Hepatocyte (in vitro differentiated cells): ENCODE measurements around the gene RFTN1. TPM values are rescaled to one million over a fixed set of nuclear protein-coding genes. Genes with fewer than 3 reads are reported as not detected.

Experiments used
- DNase-seq: peaks from one replicate; pipeline ENCODE4 v3.0.0-alpha.2; 2016; ENCODE audit warnings: low spot score
- H2AFZ ChIP-seq: fragments of 200-600 bp; sonication (generic); 2 replicates; pipeline ENCODE4 v1.6.0; 2016; ENCODE audit warnings: antibody characterized with exemption, mild to moderate bottlenecking
- H3K27ac ChIP-seq: fragments of 200-600 bp; sonication (generic); 2 replicates; pipeline ENCODE4 v1.5.1; 2016; ENCODE audit warnings: mild to moderate bottlenecking
- H3K27me3 ChIP-seq: fragments of 200-600 bp; sonication (generic); 2 replicates; pipeline ENCODE4 v1.6.1; 2016
- H3K36me3 ChIP-seq: fragments of 200-600 bp; sonication (generic); replicated peaks from 2 replicates; pipeline ENCODE4 v1.5.1; 2016; ENCODE audit warnings: low read depth; ENCODE audit not compliant: insufficient read depth
- H3K4me1 ChIP-seq: fragments of 200-600 bp; sonication (generic); 2 replicates; pipeline ENCODE4 v1.5.1; 2016; ENCODE audit warnings: mild to moderate bottlenecking, moderate library complexity; ENCODE audit not compliant: insufficient read depth
- H3K4me2 ChIP-seq: fragments of 200-600 bp; sonication (generic); 2 replicates; pipeline ENCODE4 v1.6.0; 2016
- H3K4me3 ChIP-seq: fragments of 200-600 bp; sonication (generic); 2 replicates; pipeline ENCODE4 v1.5.1; 2016; ENCODE audit warnings: mild to moderate bottlenecking
- H3K79me2 ChIP-seq: fragments of 200-600 bp; sonication (generic); 2 replicates; pipeline ENCODE4 v1.6.0; 2017; ENCODE audit warnings: mild to moderate bottlenecking
- H3K9me2 ChIP-seq: fragments of 200-600 bp; sonication (generic); replicated peaks from 2 replicates; pipeline ENCODE4 v1.6.0; 2017; ENCODE audit warnings: mild to moderate bottlenecking; ENCODE audit not compliant: insufficient read depth
- H3K9me3 ChIP-seq: fragments of 200-600 bp; sonication (generic); 2 replicates; pipeline ENCODE4 v1.5.1; 2016; ENCODE audit warnings: low read depth, mild to moderate bottlenecking
- H4K20me1 ChIP-seq: fragments of 200-600 bp; sonication (generic); 2 replicates; pipeline ENCODE4 v1.6.0; 2016; ENCODE audit warnings: mild to moderate bottlenecking; ENCODE audit not compliant: insufficient read depth, poor library complexity, severe bottlenecking
- EZH2 ChIP-seq: fragments of 200-600 bp; sonication (generic); IDR thresholded peaks from 2 replicates; pipeline ENCODE4 v1.6.1; 2016; ENCODE audit warnings: antibody characterized with exemption, mild to moderate bottlenecking, borderline replicate concordance
- EZH2phosphoT487 ChIP-seq: fragments of 200-600 bp; sonication (generic); IDR thresholded peaks from one replicate; pipeline ENCODE4 v1.6.1; 2018; ENCODE audit warnings: antibody characterized with exemption, mild to moderate bottlenecking, low read depth, moderate library complexity; ENCODE audit not compliant: unreplicated experiment, severe bottlenecking
- WGBS: methylation state at CpG from one replicate; pipeline ENCODE4 v1.1.6; 2016; ENCODE audit warnings: low lambda C conversion rate; ENCODE audit errors: missing lambda C conversion rate; 5-methylcytosine and 5-hydroxymethylcytosine counted together
- polyA plus RNA-seq: library from polyadenylated mRNA; unstranded; fragments of >200 nt; fragmentation: Nextera tagmentation; extraction: Ambion mirVana; gene quantifications from 2 replicates; pipeline ENCODE4 v1.2.1, GENCODE V29; 2016
- total RNA-seq: library from RNA; depleted of rRNA; stranded (reverse); fragments of >200 nt; gene quantifications from 2 replicates; pipeline ENCODE4 v1.2.3, GENCODE V29; 2014
- TF ChIP-seq, protein P1 (sequence below): fragments of 200-600 bp; sonication (generic); IDR thresholded peaks from 2 replicates; pipeline ENCODE4 v1.5.1; 2016; ENCODE audit warnings: antibody characterized with exemption, mild to moderate bottlenecking; ENCODE audit not compliant: poor library complexity

Gene RFTN1
- total and polyA plus RNA-seq, 2 experiments from 2014 or later, result 10.0 to 14.9 TPM

DNA sequence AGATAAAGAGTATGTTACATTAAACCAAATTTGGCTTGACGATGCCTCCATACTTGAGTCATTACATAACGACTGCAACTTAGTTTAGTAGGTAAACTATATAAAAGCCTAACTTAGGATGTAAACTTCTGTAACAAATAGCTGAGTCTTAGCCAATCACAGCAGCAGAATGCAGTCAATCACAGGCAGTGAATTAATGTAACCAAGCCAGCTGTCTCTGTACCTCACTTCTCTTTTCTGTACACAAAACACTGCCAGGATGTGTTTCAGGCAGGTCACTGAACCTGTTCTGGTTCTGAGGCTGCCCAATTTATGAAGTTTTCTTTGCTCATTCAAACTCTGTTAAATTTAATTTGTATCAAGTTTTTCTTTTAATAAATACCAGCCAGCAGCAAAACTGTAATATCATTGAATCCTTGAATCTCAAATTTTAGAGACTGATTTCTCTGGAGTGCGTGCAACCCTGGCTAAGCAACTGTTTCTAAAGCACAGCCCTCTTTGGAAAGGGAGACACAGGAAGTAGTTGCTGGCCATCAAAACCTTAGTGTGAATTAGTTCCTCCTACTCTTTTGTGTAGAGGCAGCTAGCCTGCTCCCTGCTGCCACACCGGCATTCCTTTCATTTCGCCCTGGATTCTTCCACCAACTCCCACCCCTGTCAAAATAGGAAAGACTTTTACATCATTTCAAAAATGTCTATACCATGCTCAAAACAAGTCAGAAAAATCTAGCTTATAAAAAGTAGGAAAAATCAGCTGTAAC lies 15.2 kb downstream of the RFTN1 start:
- H3K4me2 ChIP-seq, result no peak overlapping the region
- no peaks in the 10 kb centered on the region for H3K36me3 ChIP-seq
- no peak overlapping the region for H3K4me3 ChIP-seq
- H4K20me1 ChIP-seq, result no peaks in the 10 kb centered on the region
- WGBS, result 82% methylated on average over 5 of the region's 5 CpGs
- no peak overlapping the region for H3K27ac ChIP-seq
- no peaks in the 10 kb centered on the region for H3K79me2 ChIP-seq
- no peaks in the 10 kb centered on the region for H3K9me3 ChIP-seq
- peaks cover 9% of the 10 kb centered on the region for H3K4me1 ChIP-seq
- H3K27me3 ChIP-seq, result no peaks in the 10 kb centered on the region
- TF ChIP-seq, protein P1, sequence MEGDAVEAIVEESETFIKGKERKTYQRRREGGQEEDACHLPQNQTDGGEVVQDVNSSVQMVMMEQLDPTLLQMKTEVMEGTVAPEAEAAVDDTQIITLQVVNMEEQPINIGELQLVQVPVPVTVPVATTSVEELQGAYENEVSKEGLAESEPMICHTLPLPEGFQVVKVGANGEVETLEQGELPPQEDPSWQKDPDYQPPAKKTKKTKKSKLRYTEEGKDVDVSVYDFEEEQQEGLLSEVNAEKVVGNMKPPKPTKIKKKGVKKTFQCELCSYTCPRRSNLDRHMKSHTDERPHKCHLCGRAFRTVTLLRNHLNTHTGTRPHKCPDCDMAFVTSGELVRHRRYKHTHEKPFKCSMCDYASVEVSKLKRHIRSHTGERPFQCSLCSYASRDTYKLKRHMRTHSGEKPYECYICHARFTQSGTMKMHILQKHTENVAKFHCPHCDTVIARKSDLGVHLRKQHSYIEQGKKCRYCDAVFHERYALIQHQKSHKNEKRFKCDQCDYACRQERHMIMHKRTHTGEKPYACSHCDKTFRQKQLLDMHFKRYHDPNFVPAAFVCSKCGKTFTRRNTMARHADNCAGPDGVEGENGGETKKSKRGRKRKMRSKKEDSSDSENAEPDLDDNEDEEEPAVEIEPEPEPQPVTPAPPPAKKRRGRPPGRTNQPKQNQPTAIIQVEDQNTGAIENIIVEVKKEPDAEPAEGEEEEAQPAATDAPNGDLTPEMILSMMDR, result no peak
- TF ChIP-seq EZH2 (no peak), EZH2phosphoT487 (no peak)
- no peaks in the 10 kb centered on the region for H3K9me2 ChIP-seq
- DNase-seq, result no peak
- H2AFZ ChIP-seq, result no peak overlapping the region

DNA sequence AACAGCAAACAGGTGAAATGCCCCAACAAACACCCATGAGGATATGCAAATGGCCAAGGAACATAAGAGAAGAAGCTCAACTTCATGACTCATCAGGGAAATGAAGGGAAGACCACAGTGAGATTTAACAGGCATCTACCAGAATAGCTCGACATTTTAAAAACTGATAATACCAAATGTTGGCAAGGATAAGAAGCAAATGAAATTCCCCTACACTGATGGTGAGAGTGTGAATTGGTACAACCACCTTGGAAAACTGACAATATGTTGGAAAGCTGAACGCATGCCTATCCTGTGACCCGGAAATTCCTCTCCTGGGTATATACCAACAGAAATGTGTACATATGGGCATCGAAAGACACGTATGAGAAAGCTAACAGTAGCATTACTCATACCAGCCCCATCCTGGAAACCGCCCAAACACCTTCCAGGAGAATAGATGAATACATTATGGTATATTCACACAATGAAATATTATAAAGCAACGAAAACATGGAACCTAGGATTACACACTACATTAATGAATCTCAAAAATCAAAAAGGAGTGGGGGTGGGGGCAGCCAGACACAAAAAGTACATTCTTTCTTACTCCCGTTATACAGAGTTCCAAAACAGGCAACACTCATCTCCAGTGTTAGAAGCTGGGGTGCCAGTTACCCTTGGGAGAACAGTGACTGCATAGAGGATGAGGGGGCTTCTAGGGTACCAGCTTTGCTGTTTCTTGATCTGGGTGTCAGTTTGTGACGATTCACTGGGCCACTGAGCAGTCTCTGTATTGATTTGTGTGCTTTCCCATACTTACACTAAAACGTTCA lies 16.9 kb downstream of the RFTN1 start:
- Histone ChIP-seq H4K20me1 (no peaks in the 10 kb centered on the region), H3K4me2 (no peak overlapping the region), H3K27me3 (no peaks in the 10 kb centered on the region), H3K79me2 (no peaks in the 10 kb centered on the region), H3K36me3 (no peaks in the 10 kb centered on the region), H3K4me3 (no peak overlapping the region), H3K4me1 (peaks cover 9% of the 10 kb centered on the region), H3K9me2 (no peaks in the 10 kb centered on the region), H3K27ac (no peak overlapping the region), H2AFZ (no peak overlapping the region), H3K9me3 (no peaks in the 10 kb centered on the region)
- TF ChIP-seq EZH2 (no peak), EZH2phosphoT487 (no peak)
- TF ChIP-seq, protein P1, result no peak
- no peak for DNase-seq
- 89% methylated on average over 10 of the region's 10 CpGs for whole genome bisulfite sequencing

DNA sequence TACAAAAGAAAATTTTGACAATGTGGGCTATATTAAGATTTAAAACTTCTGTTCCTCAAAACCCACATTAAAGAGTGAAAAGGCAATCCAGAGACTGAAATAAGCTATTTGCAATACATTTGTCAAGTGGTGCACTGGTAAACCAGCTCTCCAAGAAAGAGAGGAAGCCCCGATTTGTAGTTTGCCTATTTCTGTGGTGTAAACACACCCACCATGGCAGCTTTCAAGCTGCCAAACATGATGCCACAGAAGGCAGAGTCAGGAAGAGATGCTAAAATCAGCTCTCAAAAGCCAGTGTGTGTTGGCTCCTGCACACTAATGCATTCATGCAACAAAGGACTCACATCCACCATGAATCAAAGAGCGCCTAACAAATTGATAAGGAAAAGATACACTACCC lies 17.5 kb downstream of the RFTN1 start:
- DNase-seq, result no peak
- Histone ChIP-seq H3K79me2 (no peaks in the 10 kb centered on the region), H3K4me1 (peaks cover 9% of the 10 kb centered on the region), H3K27ac (no peak overlapping the region), H4K20me1 (no peaks in the 10 kb centered on the region), H3K27me3 (no peaks in the 10 kb centered on the region), H2AFZ (no peak overlapping the region), H3K4me2 (no peak overlapping the region), H3K36me3 (no peaks in the 10 kb centered on the region), H3K9me2 (no peaks in the 10 kb centered on the region), H3K4me3 (no peak overlapping the region), H3K9me3 (no peaks in the 10 kb centered on the region)
- 95% methylated on average over 2 of the region's 2 CpGs for WGBS
- TF ChIP-seq EZH2 (no peak), EZH2phosphoT487 (no peak)
- TF ChIP-seq, protein P1, result no peak
